Testis (tissue), 3 donors: ENCODE results near the gene LEMD2. TPM values are rescaled to one million over a fixed set of nuclear protein-coding genes. Genes with fewer than 3 reads are reported as not detected.

Source experiments
- DNase-seq: peaks from one replicate; pipeline ENCODE4 v3.0.0-alpha.2; 2019
- H3K27ac ChIP-seq, 2 donors: fragments of 200-600 bp; sonication (generic); one replicate each; pipeline ENCODE4 v1.5.1; 2019
- H3K27me3 ChIP-seq: fragments of 200-600 bp; sonication (generic); one replicate; pipeline ENCODE4 v1.5.1; 2019
- H3K36me3 ChIP-seq: fragments of 200-600 bp; sonication (generic); one replicate; pipeline ENCODE4 v1.5.1; 2017; ENCODE audit warnings: low read depth; ENCODE audit errors: missing control alignments
- H3K4me1 ChIP-seq: fragments of 200-600 bp; sonication (generic); one replicate; pipeline ENCODE4 v1.5.1; 2019
- H3K4me3 ChIP-seq, 2 donors: fragments of 200-600 bp; sonication (generic); one replicate each; pipeline ENCODE4 v1.5.1; 2017 to 2019
- H3K9me3 ChIP-seq: fragments of 200-600 bp; sonication (generic); one replicate; pipeline ENCODE4 v1.5.1; 2017
- POLR2A ChIP-seq: fragments of 450-650 bp; IDR thresholded peaks from one replicate; pipeline ENCODE4 v1.6.1; 2017; ENCODE audit warnings: antibody characterized with exemption, mild to moderate bottlenecking, moderate library complexity
- WGBS, 2 donors: methylation state at CpG; one replicate each; pipeline ENCODE4 v1.1.5; 2018; 5-methylcytosine and 5-hydroxymethylcytosine counted together
- intact Hi-C: fragments of 100-400 bp; cut with DNase I; formaldehyde crosslinking; loops from one replicate; pipeline ENCODE4 v1.15.1; 2023; ENCODE audit warnings: low total_unique reads
- polyA plus RNA-seq: library from polyadenylated mRNA; stranded (reverse); fragments of 350-450 nt; fragmentation: Illumina TruSeq; extraction: RNeasy Lipid Tissue Mini Kit (QIAGEN cat#74804); gene quantifications from one replicate; pipeline ENCODE4 v1.2.3, GENCODE V29; 2014; ENCODE audit warnings: low read depth, low replicate concordance; ENCODE audit not compliant: insufficient read depth
- total RNA-seq, 2 donors: library from RNA; depleted of rRNA; stranded (reverse); fragments of >200 nt; gene quantifications; one replicate each; pipeline ENCODE4 v1.2.3, GENCODE V29; 2016
- TF ChIP-seq, protein P1 (sequence below), 3 experiments: fragments of 450-650 bp in 2 of 3; fragments of 200-600 bp in 1 of 3; sonication (generic) in 1 of 3; IDR thresholded peaks; one replicate each; pipeline ENCODE4 v1.5.1; 2016 to 2019; ENCODE audit warnings: antibody characterized with exemption in 3 of 3, mild to moderate bottlenecking in 2 of 3, moderate library complexity in 1 of 3

LEMD2 gene
- total and polyA plus RNA-seq, 3 donors from 2014 or later = 71.2 to 89.5 (median 77.0) TPM

DNA sequence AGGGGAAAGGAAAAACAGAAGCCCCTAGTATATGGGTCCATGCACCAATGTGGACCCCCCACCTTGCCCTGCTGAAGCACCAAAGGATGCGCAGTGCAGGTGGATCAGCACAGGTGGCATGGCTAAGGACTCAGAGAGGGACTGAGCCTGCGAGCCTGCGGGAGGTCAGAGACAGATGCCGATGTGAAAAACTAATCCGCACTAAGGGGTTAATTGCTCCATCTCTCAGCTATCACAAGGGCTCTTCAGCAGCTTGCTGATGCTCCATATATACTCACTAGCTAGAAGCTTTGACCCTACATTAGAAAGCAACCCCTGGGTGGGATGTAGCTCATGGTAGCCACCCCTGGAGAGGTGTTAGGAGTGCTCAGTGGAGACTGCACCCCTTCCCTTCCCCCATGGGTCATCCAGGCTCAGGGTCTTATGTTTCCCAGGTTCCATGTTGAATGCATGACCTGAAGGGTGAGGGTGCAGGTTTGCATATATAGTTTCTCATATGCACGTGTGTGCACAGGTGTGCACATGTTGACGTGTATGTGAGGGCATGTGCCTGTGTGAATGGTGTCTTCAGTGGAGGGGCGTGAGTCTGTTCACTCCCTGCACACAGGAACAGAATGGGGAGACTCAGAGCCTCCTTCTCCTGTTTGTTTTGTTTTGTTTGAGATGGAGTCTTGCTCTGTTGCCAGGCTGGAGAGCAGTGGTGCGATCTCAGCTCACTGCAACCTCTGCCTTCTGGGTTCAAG, 28.9 kb downstream of the LEMD2 start:
- Histone ChIP-seq H3K4me3 (no peak overlapping the region), H3K27ac (no peak overlapping the region), H3K36me3 (no peaks in the 10 kb centered on the region), H3K27me3 (no peaks in the 10 kb centered on the region), H3K9me3 (no peaks in the 10 kb centered on the region), H3K4me1 (peaks cover 16% of the 10 kb centered on the region)
- intact Hi-C loops = loop anchor here (10.0 kb wide), 1 partner anchor 395 kb away; no protein-coding TSS in a partner anchor
- TF ChIP-seq POLR2A = no peak
- TF ChIP-seq, protein P1, sequence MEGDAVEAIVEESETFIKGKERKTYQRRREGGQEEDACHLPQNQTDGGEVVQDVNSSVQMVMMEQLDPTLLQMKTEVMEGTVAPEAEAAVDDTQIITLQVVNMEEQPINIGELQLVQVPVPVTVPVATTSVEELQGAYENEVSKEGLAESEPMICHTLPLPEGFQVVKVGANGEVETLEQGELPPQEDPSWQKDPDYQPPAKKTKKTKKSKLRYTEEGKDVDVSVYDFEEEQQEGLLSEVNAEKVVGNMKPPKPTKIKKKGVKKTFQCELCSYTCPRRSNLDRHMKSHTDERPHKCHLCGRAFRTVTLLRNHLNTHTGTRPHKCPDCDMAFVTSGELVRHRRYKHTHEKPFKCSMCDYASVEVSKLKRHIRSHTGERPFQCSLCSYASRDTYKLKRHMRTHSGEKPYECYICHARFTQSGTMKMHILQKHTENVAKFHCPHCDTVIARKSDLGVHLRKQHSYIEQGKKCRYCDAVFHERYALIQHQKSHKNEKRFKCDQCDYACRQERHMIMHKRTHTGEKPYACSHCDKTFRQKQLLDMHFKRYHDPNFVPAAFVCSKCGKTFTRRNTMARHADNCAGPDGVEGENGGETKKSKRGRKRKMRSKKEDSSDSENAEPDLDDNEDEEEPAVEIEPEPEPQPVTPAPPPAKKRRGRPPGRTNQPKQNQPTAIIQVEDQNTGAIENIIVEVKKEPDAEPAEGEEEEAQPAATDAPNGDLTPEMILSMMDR (IDR thresholded peaks at IDR 0.05) = no peak
- WGBS, 2 donors = 86 to 91% methylated on average over 9 of the region's 9 CpGs
- DNase-seq = no peak

DNA sequence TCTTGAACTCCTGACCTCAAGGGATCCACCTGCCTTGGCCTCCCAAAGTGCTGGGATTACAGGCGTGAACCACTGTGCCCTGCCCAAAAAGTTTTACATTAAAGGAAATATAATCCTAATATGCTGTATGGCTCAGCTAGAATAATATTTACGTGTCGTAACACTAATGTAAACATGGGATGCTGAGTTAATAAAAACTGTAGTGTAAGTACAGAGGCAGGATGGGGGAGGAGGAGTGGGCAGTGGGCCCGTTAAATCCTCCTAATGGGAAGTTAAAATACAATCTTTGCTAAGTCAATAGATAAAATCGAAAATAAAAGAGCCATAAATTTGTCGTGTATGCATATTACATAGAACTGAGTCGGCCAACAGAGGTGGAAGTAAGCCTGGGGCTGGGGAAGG, 30.1 kb downstream of the LEMD2 start:
- H3K27ac ChIP-seq = no peak overlapping the region
- WGBS, 2 donors = 74 to 80% methylated on average over 7 of the region's 7 CpGs
- H3K27me3 ChIP-seq = no peaks in the 10 kb centered on the region
- H3K4me1 ChIP-seq = peaks cover 16% of the 10 kb centered on the region
- intact Hi-C loops = loop anchor here (10.0 kb wide), 1 partner anchor 396 kb away; no protein-coding TSS in a partner anchor
- H3K4me3 ChIP-seq = no peak overlapping the region
- TF ChIP-seq, protein P1 (IDR thresholded peaks at IDR 0.05) = no peak
- TF ChIP-seq POLR2A = no peak
- H3K9me3 ChIP-seq = no peaks in the 10 kb centered on the region
- no peaks in the 10 kb centered on the region for H3K36me3 ChIP-seq
- DNase-seq = no peak

DNA sequence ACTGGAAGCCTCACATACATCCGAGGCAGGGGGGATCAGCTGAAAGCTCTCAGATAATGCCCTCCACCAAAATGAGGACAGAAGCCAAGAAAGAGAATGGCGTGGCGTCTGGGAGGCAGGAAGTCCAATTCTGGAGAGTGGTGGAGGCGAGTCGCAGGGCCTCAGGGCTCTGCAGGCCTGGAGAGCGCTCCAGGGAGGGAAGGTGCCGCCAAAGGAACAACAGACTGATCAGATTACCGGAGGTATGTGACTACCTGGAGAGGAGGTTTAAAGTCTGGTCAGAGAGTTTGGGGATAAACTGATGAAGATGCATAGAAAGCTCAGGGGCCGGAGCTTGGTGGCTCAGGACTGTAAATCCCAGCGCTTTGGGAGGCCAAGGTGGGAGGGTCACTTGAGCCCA, 31.0 kb downstream of the LEMD2 start:
- Histone ChIP-seq H3K4me3 (no peak overlapping the region), H3K36me3 (no peaks in the 10 kb centered on the region), H3K27ac (no peak overlapping the region), H3K27me3 (no peaks in the 10 kb centered on the region), H3K9me3 (no peaks in the 10 kb centered on the region), H3K4me1 (peaks cover 16% of the 10 kb centered on the region)
- TF ChIP-seq, protein P1 (IDR thresholded peaks at IDR 0.05) = no peak
- no peak for TF ChIP-seq POLR2A
- intact Hi-C loops = loop anchor here (10.0 kb wide), 1 partner anchor 397 kb away; no protein-coding TSS in a partner anchor
- no peak for DNase-seq
- WGBS, 2 donors = 86 to 92% methylated on average over 10 of the region's 10 CpGs

DNA sequence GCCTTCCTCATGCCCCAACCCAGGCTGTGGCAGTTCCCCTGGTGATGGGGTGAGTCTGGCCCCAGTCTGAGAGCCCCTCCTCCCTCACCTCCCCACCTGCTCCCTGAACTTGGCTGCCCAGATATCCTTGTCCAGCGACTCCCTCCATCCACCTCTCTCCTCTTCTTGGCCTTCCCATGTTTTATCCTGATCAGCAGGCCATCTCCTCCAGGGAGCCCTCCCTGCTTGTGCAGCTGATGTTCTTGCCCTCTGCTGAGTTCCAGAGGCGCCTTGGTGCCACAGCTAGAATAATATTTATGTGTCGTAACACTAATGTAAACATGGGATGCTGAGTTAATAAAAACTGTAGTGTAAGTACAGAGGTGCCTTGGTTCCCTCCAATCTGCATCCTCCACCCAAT, 31.8 kb downstream of the LEMD2 start:
- 84 to 89% methylated on average over 3 of the region's 3 CpGs for WGBS, 2 donors
- intact Hi-C loops = loop anchor here (10.0 kb wide), 1 partner anchor 398 kb away; no protein-coding TSS in a partner anchor
- no peak for TF ChIP-seq POLR2A
- TF ChIP-seq, protein P1 (IDR thresholded peaks at IDR 0.05) = no peak
- Histone ChIP-seq H3K27me3 (no peaks in the 10 kb centered on the region), H3K4me3 (no peak overlapping the region), H3K27ac (no peak overlapping the region), H3K36me3 (no peaks in the 10 kb centered on the region), H3K4me1 (peaks cover 14% of the 10 kb centered on the region), H3K9me3 (no peaks in the 10 kb centered on the region)
- DNase-seq = no peak
